Medulla oblongata (tissue), 1 donor: Measurements from ENCODE around the gene RIN3.

Experiments used
- DNase-seq: peaks from one replicate; pipeline ENCODE4 v3.0.0-alpha.2; 2015; ENCODE audit errors: extremely low spot score

Gene RIN3

DNA sequence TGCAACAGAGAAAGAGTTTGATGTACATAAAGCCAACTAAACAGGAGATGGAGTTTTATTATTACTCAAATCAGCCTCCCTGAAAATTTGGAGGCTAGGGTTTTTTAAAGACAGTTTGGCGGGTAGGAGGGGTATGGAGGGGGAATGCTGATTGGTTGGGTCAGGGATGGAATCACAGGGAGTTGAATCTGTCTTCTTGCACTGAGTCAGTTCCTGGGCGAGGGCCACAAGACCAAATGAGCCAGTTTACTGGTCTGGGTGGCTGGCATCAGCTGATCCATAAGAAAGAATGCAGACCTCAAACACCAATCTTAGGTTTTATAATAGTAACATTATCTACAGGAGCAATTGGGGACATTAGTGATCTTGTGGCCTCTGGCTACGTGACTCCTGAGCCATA, 64.9 kb downstream of the RIN3 start:
- DNase-seq: no peak

DNA sequence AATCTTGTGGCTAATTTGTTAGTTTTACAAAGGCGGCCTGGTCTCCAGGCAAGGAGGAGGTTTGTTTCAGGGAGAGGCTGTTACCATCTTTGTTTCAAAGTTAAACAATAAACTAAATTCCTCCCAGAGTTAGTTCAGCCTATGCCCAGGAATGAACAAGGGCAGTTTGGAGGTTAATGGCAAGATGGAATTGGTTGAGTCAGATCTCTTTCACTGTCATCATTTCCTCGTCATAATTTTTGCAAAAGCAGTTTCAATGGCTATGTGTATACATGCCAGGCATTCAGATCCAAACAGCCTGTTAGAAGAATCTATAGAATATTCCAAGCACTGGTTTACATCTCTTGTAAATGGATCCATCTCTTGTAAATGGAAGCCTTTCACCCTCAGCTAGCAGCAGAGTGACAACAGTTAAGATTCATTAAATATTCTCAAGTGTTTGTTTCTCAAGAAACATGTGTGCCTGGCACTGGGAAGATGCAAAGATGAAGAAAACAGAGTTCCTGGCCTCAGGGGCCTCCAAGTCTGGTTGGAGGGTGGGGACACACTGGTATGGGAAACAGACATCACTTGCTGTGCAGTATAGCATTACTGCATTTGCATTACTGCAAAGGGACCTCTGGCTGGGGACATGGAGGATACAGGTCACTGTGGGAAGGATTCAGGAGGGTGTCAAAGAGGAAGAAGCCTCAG, 65.8 kb downstream of the RIN3 start:
- no peak for DNase-seq

DNA sequence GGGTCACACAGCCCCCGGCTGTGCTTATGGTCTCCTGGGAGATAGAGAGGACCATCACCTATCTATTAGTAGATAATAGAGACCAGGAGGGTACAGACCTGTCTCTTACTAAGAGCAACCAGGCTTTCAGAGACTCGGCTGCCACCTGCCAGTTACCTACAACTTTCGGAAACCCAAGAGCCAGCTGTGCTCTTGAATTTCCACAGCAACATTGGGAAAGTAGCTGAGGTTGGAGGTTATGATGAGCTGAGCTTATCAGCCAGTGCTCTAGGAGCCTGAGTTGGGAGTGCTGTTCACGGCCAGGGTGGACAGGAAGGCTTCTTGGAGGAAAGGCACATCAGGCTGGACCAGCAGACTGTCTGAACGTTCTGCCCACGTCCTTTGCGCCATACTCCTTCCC, 67.6 kb downstream of the RIN3 start:
- DNase-seq: no peak

GRCh38 chr14:92581966-92582566, 68.5 kb downstream of the RIN3 start:
- DNase-seq: no peak

- no peak for DNase-seq
These were observed 69.3 kb downstream of the RIN3 start for GRCh38 chr14:92582706-92583452.

DNA sequence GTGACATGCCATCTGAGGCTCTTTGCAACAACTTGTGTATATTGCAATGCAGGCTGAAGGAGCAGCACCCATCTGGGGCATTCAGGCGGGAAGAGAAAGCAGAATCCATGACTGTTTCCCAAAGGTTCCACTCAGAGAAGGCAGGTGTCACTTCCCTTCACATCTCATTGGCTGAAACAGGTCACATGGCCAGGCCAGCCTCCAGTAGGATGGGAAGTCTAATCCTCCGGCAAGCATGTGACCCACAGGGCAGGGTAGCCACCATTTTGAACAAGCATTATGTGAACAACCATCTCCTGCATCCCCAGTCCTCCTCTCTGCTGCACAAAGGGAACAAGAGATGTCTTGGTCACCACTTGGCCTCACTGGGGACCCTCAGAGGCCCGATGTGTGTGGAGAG, 70.6 kb downstream of the RIN3 start:
- DNase-seq: no peak

- DNase-seq: no peak
These were observed 71.2 kb downstream of the RIN3 start for GRCh38 chr14:92584816-92585215.

DNA sequence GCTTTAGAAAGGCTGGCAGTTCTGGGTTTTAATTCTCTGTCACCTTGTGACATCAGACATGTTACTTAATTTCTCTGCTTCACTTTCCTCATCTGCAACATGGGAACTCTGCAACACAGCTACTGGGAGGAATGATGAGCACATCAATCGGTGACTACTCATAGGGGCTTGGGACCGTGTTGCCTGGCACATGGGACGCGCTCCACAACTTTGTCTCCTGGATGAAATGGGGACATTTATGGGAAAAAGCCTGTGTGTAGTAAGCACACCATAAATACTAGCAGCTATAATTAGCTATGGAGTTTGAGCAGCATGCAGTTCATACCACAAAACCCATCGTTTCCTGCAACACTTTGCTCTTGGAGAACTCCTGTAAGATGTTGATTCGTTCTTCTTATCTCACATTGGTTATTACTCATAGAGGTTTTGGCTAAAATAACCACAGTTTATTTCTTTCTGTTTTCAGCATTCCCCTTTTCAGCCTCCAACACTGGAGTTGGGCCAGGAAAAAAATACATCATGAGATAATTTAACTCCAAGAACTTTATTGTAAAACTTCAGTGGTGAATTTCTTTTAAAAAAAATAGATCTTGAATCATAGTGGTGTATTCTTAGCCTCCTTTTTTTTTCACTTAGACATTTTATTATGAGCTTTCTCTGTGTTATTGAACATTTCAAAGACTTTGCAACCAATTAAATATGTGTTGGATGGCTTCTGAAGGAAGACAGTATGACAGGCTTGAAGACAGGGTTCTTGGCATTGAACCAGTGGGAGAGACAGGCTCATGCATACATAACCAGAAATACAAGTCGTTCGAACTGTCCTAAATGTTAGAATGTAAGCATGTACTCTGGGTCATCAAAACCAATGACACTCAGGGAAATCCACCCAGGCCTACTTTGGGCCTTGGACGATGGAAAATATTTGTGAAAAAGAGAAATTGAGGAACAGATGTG, 72.7 kb downstream of the RIN3 start:
- DNase-seq: no peak

DNA sequence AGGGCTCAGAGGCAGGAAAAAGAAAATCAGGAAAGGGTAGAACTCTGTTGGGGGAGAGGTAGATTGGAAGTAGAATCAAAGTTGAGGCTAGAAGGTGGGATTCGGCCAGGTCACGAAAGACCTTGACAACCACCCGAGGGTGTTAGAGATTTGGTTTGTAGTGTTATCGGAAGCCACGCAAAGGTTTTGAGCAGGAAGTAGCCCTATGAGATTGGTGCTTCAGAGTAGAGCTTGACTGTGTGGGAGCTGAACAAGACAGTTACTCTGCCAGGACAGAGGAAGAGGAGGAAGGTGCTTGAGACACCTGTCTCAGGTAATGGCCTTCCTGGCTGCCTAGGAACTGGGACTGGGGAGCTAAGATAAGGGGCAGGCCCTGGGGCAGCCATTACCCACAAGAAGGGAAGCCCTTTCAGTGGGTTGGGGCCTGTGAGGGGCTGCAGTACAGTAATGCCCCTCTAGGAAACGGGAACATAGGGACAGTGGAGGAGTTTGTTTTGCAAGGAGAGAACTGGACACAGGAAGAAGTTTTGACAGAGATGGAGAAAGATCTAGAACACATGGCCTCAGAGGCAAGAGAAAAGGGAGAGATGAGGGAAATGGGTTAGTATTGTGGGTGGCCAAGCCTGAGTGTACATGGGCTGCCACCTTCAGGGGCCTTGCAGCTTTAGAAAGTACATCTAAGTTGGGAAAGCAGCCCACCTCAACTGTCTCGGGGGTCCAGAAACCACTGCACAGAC, 73.5 kb downstream of the RIN3 start:
- DNase-seq: no peak

- DNase-seq: no peak
These were observed 74.1 kb downstream of the RIN3 start for GRCh38 chr14:92587700-92588085.

GRCh38 chr14:92589213-92589852, 75.8 kb downstream of the RIN3 start:
- DNase-seq: no peak

DNA sequence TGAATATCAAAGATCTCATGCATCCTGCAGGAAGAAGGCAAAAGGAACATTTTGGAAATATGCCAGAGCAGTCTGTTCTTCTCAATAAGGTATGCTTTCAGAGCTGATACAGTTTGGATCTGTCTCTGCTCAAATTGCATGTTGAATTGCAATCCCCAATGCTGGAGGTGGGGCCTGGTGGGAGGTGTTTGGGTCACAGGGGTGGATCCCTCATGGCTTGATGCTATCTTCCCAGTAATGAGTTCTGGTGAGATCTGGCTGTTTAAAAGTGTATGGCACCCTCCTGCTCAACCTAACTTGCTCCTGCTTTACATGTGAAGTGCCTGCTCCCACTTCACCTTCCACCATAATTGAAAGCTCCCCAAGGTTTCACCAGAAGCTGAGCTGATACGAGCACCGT, 76.6 kb downstream of the RIN3 start:
- no peak for DNase-seq

DNA sequence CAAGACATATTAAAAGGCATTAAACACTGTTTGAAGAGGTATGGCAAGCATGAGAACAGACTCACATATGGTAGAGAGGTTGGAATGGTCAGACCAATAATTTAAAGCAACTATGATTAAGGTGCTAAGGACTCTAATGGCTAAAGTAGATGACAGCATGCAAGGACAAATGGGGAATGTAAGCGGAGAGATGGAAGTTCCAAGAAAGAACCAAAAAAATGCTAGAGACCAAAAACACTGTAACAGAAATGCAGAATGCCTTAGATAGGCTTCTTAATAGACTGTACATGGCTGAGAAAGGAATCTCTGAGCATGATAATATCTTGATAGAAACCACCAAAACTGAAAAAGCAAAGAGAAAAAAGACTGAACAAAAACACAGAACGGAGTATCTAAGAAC, 77.4 kb downstream of the RIN3 start:
- DNase-seq: no peak

GRCh38 chr14:92591346-92591745, 77.8 kb downstream of the RIN3 start:
- no peak for DNase-seq

GRCh38 chr14:92595267-92595666, 81.7 kb downstream of the RIN3 start:
- no peak for DNase-seq

GRCh38 chr14:92596331-92596907, 82.8 kb downstream of the RIN3 start:
- DNase-seq: no peak

DNA sequence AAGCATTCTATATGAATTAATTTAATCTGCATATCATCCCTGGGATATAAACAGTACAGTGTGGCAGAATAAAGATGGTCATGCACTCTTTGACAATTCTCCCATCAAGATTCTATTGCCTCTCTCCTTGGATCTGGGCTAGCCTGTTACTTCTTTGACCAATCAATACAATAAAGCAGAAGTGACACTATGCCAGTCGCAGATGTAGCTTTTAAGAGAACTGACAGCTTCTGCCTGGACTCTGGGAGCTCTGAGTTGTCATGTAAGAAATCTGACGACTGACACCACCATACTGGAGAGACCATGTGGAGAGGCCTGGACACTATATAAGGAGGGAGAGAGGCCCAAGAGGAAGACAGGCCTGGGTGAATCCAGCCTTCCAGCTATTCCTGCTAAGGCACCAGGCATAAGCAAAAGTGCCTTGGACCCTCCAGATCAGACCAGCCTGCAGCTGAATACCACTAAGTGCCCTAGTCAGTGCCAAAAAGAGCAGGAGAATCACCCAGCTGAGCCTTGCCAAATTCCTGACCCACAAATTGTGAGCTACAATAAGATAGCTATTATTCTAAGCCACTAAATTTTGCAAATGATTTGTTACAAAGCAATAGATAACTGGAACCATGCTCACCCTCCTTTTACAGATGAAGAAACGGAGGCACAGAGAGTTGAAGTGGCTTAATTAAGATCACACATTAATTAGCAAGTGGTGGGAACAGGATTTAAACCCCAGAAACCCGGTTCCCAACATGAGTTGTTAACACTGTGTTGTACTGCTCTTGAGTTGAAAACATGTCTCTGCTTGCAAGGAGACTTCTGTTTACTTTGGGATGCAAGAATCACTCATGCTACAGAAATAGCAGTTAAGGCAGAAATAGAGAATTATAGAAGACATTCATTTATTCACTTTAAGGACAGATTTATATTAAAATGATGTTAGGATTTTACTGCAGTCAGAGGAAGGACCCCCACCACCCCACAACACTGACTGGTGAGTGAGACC, 84.6 kb downstream of the RIN3 start:
- no peak for DNase-seq

GRCh38 chr14:92599811-92600210, 86.2 kb downstream of the RIN3 start:
- no peak for DNase-seq
